Astrocyte of the spinal cord (primary cell): ENCODE data around the gene SERPINF2.
"Not testable (repeated sequence)": the region's sequence is repeated elsewhere in the genome, so short reads cannot be mapped to it uniquely, and the experiment has no call there.

ENCODE experiments used
- DNase-seq: peaks from one replicate; pipeline ENCODE4 v3.0.0; 2011; ENCODE audit warnings: low read depth, low spot score
- H3K4me3 ChIP-seq: 2 replicates; pipeline ENCODE4 v1.5.1; 2011; ENCODE audit warnings: low read depth, mild to moderate bottlenecking, low read length, moderate library complexity
- CTCF ChIP-seq: IDR thresholded peaks from 2 replicates; pipeline ENCODE4 v1.5.1; 2012; ENCODE audit warnings: low read depth, mild to moderate bottlenecking, low read length, inconsistent platforms
- in situ Hi-C: cut with HindIII; loops from 2 replicates; pipeline ENCODE4 v1.10.0; 2017; ENCODE audit warnings: low sequenced_read_pairs

SERPINF2 gene

GRCh38 chr17:1735834-1736347, 6.8 kb upstream of the SERPINF2 start:
- no peak for DNase-seq
- in situ Hi-C loops: no loop called here
- no peak for TF ChIP-seq CTCF
- no peak overlapping the region for H3K4me3 ChIP-seq

- DNase-seq: peak; percentile 42
- in situ Hi-C loops: no loop called here
- TF ChIP-seq CTCF: no peak
- H3K4me3 ChIP-seq: no peak overlapping the region
These were observed 6.1 kb upstream of the SERPINF2 start for GRCh38 chr17:1736348-1737281.

- TF ChIP-seq CTCF: no peak
- in situ Hi-C loops: no loop called here
- no peak overlapping the region for H3K4me3 ChIP-seq
- DNase-seq: no peak
These were observed 5.0 kb upstream of the SERPINF2 start for GRCh38 chr17:1737531-1738291.

- DNase-seq, in situ Hi-C loops, H3K4me3 ChIP-seq: not testable (repeated sequence)
These were observed 772 bp upstream of the SERPINF2 start for GRCh38 chr17:1741899-1742298.

- no peak for DNase-seq
- in situ Hi-C loops: no loop called here
- H3K4me3 ChIP-seq: no peak overlapping the region
- no peak for TF ChIP-seq CTCF
These were observed 393 bp downstream of the SERPINF2 start for GRCh38 chr17:1743088-1743439.

- H3K4me3 ChIP-seq: no peak overlapping the region
- TF ChIP-seq CTCF: no peak
- in situ Hi-C loops: no loop called here
- DNase-seq: no peak
These were observed 2.2 kb downstream of the SERPINF2 start for GRCh38 chr17:1744551-1745512.
